ENCODE data around the gene ZBTB20. TPM values are rescaled to one million over a fixed set of nuclear protein-coding genes. Genes with fewer than 3 reads are reported as not detected.

Gene ZBTB20
- total and polyA plus RNA-seq, 2 donors (not counting 1 experiment from before 2014, with no cell fraction given): 4.0 to 123 TPM

GRCh38 chr3:114860531-114860930, 286.6 kb downstream of the ZBTB20 start:
- POLR2A ChIA-PET: no interaction called here
- ATAC-seq (ENCODE audit: low read depth) (no peak), DNase-seq (no peak)
- Mint-ChIP-seq H3K4me3 (no peak overlapping the region), H3K27ac (no peak overlapping the region), H3K9me3 (ENCODE audit: insufficient read depth) (no peaks in the 10 kb centered on the region), H3K4me1 (peaks cover 40% of the 10 kb centered on the region), H3K27me3 (no peaks in the 10 kb centered on the region)
- no peak for TF ChIP-seq CTCF (IDR thresholded peaks at IDR 0.05)
- no peak for TF ChIP-seq EZH2 (IDR thresholded peaks at IDR 0.05; ENCODE audit: borderline replicate concordance, insufficient read depth, low read depth, low read length, poor library complexity, severe bottlenecking)
- H3K27me3 ChIP-seq (replicated peaks in 1 of 4; ENCODE audit: control extremely low read depth in 1 of 4, control insufficient read depth in 3 of 4, insufficient read depth in 4 of 4, low read length in 3 of 4): no peaks in the 10 kb centered on the region
- intact Hi-C loops (cut with micrococcal nuclease): no loop called here
- H3K9ac ChIP-seq (ENCODE audit: low read length): no peak overlapping the region
- CTCF ChIA-PET: no interaction called here
- no peak overlapping the region for H3K4me3 ChIP-seq (ENCODE audit: control extremely low read depth in 1 of 5, extremely low read depth in 1 of 5, insufficient read depth in 1 of 5, low read depth in 2 of 5, low read length in 4 of 5)
- no CpG with 5 or more reads among the region's 2 CpGs for WGBS (ENCODE audit: insufficient coverage)
- H4K20me1 ChIP-seq (ENCODE audit: control insufficient read depth, insufficient read depth, low read length, poor library complexity, severe bottlenecking): no peaks in the 10 kb centered on the region
- H3K36me3 ChIP-seq (replicated peaks in 1 of 2; ENCODE audit: control extremely low read depth in 1 of 2, control insufficient read depth in 1 of 2, extremely low read depth in 1 of 2, insufficient read depth in 2 of 2, low read length in 1 of 2): no peaks in the 10 kb centered on the region
- H3K4me1 ChIP-seq (ENCODE audit: control insufficient read depth in 2 of 2, insufficient read depth in 2 of 2, low read length in 2 of 2): peaks cover 0 to 17% of the 10 kb centered on the region in 2 donors
- H3K4me2 ChIP-seq (replicated peaks; ENCODE audit: low read depth, low read length, poor library complexity, severe bottlenecking): no peak overlapping the region
- H3K79me2 ChIP-seq (ENCODE audit: control insufficient read depth, insufficient read depth, low read length): no peaks in the 10 kb centered on the region
- no peak overlapping the region for H3K27ac ChIP-seq (ENCODE audit: low read length in 2 of 2)
- H3K9me3 ChIP-seq (ENCODE audit: control extremely low read depth in 1 of 3, control insufficient read depth in 2 of 3, insufficient read depth in 1 of 3, low read length in 2 of 3): no peaks in the 10 kb centered on the region
- H2AFZ ChIP-seq (ENCODE audit: insufficient read depth, low read depth, low read length, poor library complexity, severe bottlenecking): no peak overlapping the region

GRCh38 chr3:114858329-114858728, 288.8 kb downstream of the ZBTB20 start:
- H4K20me1 ChIP-seq (ENCODE audit: control insufficient read depth, insufficient read depth, low read length, poor library complexity, severe bottlenecking): no peaks in the 10 kb centered on the region
- peaks cover 27% of the 10 kb centered on the region for H3K4me1 Mint-ChIP-seq
- CTCF ChIA-PET: no interaction called here
- no peak for TF ChIP-seq EZH2 (IDR thresholded peaks at IDR 0.05; ENCODE audit: borderline replicate concordance, insufficient read depth, low read depth, low read length, poor library complexity, severe bottlenecking)
- no peak overlapping the region for H3K4me3 Mint-ChIP-seq
- no peak overlapping the region for H2AFZ ChIP-seq (ENCODE audit: insufficient read depth, low read depth, low read length, poor library complexity, severe bottlenecking)
- no peaks in the 10 kb centered on the region for H3K9me3 ChIP-seq (ENCODE audit: control extremely low read depth in 1 of 3, control insufficient read depth in 2 of 3, insufficient read depth in 1 of 3, low read length in 2 of 3)
- intact Hi-C loops (cut with micrococcal nuclease): no loop called here
- H3K4me1 ChIP-seq (ENCODE audit: control insufficient read depth in 2 of 2, insufficient read depth in 2 of 2, low read length in 2 of 2): peaks cover 0 to 11% of the 10 kb centered on the region in 2 donors
- no peaks in the 10 kb centered on the region for H3K27me3 Mint-ChIP-seq
- POLR2A ChIA-PET: no interaction called here
- H3K27me3 ChIP-seq (replicated peaks in 1 of 4; ENCODE audit: control extremely low read depth in 1 of 4, control insufficient read depth in 3 of 4, insufficient read depth in 4 of 4, low read length in 3 of 4): no peaks in the 10 kb centered on the region
- no peaks in the 10 kb centered on the region for H3K79me2 ChIP-seq (ENCODE audit: control insufficient read depth, insufficient read depth, low read length)
- WGBS (ENCODE audit: insufficient coverage): no CpG with 5 or more reads among the region's 4 CpGs
- no peak overlapping the region for H3K4me2 ChIP-seq (replicated peaks; ENCODE audit: low read depth, low read length, poor library complexity, severe bottlenecking)
- H3K36me3 ChIP-seq (replicated peaks in 1 of 2; ENCODE audit: control extremely low read depth in 1 of 2, control insufficient read depth in 1 of 2, extremely low read depth in 1 of 2, insufficient read depth in 2 of 2, low read length in 1 of 2): no peaks in the 10 kb centered on the region
- H3K9ac ChIP-seq (ENCODE audit: low read length): no peak overlapping the region
- H3K4me3 ChIP-seq (ENCODE audit: control extremely low read depth in 1 of 5, extremely low read depth in 1 of 5, insufficient read depth in 1 of 5, low read depth in 2 of 5, low read length in 4 of 5): no peak overlapping the region
- no peak overlapping the region for H3K27ac ChIP-seq (ENCODE audit: low read length in 2 of 2)
- no peaks in the 10 kb centered on the region for H3K9me3 Mint-ChIP-seq (ENCODE audit: insufficient read depth)
- ATAC-seq (ENCODE audit: low read depth) (no peak), DNase-seq (peak; percentile 37)
- H3K27ac Mint-ChIP-seq: no peak overlapping the region

All from B cell (primary cell).